ENCODE data around the gene ITFG2.
"Not testable (repeated sequence)": the region's sequence is repeated elsewhere in the genome, so short reads cannot be mapped to it uniquely, and the experiment has no call there.

The ITFG2 gene

DNA sequence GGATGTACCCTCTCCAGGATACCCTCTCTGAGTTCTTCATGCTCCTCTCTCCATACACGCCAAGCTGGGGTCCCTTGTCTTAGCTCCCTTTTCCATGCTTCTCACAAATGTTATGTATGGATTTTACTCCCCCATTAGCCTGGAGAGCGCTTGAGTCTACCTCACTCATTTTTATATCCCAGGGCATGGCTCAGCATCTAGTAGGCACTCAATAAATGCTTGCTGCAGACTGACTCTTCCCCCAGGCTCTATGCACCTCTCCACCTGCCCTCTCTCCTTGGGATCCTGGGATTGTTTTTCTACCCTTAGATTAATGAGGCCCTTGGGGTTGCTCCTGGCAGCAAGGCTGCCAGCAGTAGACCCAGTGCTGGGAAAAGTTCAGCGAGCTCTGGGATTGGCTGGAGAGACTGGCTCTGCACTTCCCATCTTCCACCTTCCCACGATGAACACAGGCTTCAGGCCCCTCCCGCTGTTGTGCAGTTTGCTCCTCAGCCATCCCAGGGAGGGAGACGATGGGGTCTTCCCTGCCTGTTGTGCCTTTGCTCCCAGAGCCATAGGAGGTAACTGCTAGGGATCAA, 20.2 kb downstream of the ITFG2 start:
- no peak for DNase-seq

DNA sequence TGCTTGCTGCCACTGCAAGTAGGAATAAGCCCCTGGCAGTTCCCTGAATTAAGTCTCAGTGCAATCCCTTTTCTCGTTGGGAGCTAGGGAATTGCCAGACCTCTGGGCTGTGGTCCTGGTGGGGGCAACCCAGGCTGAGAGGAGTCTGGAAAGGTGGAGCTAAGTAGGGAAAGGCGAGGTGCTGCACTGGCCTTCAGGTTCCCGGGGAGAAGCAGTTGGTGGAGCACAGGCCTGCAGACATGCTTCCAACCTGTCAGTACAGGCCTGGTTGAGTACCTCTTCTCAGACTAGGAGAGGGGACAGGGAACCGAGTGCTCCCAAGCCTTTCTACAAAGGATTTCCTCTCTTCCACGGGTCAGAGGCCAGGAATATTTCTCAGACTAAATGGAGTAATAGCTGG, 20.9 kb downstream of the ITFG2 start:
- no peak for DNase-seq

DNA sequence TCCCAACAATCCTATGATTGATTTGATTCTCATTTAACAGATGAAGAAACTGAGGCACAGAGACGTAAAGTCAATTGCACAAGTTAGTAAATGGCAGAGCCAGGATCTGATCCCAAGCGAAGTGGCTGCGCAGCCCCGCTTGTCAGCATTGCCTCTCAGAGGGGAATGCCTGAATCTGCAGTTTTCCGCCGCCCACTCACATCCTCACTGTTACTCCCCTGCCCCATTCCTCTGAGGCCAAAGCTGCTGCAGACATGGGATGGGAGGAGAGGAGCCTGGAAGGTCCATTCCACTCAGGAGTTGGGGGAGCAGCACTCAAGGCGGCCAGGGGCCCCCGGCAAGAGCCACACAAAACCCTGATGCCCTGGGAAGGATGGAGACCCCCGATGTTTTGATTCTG, 21.3 kb downstream of the ITFG2 start:
- no peak for DNase-seq

DNA sequence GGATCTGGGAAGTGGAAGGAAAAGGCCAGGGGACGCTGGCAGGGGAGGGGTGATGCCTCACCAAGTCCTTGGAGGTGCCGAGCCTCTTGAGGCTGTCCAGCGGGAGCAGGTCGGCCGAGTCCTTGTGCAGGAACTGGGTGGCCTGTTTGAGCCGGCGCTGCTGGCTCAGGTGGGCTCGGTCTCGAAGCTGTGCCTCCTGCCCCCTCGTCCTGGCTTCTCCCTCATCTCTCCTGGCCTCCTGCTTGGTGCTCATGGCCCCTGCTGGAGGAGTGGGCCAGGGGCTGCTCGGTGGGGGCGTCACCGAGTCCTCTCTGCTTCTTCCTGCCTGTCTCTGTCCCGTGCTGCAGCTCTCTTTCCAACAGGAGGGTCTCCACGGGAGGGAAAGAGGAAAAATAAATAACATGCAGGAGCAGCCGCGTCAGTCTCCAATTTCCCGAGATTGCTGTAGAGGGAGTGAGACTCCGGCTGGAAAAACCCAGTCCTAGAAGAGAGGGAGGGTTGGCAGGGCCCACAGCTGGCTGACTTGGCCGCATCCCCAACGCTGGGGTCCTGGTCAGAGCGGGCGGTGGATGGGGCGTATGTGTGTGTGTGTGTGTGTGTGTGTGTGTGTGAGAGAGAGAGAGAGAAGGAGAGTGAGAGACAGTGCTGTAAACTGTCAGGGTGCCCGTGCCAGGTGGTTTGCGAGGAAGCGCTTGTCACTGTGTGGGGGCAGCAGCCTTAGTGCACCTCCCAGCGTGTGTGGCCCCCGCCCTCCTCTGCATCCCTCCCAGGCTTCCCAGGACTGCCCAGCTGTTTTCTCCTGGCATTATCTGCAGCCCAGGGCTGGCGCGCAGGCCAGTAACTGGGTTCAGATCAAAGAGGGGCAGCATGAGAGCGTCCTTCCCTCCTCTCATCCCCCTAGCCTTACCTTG, 22.4 kb downstream of the ITFG2 start, which contains the start of gene NRIP2:
NRIP2 (minus strand) TSS at position 455 of the 911 bp plus-strand sequence; CDS start at position 403, 52 bp downstream.
- no peak for DNase-seq

DNA sequence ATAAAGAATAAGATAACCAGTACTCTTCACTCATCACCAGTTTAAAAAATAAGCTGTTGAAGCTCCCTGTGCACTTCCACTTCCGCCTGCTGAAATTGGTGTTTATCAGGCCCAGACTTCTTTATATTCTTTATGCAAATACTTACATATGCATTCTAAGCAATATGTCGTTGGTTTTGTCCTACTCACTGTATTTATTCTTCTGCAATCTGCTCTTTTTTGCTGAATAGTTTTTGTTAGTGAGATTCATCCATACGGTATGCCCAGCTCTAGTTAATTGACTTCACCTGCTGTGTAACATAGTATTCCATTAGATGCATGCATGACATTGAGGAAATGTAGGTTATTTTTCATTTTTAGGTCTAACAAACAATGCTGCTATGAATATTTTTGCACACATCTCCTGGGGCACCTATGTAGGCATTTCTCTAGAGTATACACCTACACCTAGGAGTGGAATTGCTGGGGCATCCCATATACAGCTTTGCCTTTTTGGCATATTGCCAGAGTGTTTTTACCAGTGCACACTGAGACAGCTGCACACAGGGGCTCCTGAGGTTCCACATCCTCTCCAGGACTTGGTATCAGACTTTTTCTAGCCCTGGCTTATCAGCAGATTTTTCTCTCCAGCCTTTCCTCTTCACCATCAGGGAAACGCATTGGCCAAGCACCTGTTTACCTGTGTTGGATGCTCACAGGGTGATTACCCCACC, 23.4 kb downstream of the ITFG2 start:
- no peak for DNase-seq

DNA sequence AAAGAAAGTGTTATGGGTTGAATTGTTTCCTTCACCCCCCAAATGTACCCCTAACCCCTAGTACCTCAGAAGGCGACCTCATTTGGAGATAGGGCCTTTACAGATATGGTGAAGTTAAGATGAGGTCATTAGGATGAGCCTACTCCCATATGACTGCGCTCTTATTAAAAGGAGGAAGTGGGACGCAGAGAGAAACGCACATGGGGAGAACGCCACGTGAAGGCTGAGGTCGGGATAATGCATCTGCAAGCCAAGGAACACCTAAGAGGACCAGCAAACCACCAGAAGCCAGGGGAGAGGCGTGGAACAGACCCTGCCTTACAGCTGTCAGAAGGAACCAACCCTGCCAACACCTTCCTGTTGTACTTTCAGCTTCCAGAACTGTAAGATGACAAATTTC, 24.1 kb downstream of the ITFG2 start:
- DNase-seq = peak; percentile 65

DNA sequence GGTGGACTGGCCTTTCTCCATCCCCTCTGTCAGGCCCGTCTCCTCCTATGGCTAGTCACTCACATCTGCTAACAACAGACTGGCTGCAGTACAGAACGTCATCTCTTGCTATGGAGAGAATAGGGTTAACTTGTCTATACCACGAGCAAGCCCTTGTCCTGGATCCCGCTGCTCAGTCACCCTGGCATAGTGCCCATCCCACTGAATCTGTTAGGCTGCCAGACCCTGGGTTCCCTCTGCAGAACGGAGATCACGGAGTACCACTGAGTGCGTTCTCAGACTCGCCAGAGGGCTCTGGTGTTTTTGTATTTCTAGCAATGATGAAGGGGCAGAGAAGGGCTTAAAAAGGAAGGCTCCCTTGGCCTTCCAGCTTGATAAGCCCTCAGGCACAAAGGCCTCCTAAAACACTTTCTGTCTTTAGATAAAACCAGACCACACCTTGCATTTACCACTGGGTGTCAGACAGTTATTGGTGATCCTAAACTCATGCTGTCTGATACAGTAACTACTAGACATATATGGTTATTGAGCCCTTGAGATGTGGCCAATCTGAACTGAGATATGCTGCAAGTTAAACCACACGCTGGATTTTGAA, 28.7 kb downstream of the ITFG2 start:
- no peak for DNase-seq

DNA sequence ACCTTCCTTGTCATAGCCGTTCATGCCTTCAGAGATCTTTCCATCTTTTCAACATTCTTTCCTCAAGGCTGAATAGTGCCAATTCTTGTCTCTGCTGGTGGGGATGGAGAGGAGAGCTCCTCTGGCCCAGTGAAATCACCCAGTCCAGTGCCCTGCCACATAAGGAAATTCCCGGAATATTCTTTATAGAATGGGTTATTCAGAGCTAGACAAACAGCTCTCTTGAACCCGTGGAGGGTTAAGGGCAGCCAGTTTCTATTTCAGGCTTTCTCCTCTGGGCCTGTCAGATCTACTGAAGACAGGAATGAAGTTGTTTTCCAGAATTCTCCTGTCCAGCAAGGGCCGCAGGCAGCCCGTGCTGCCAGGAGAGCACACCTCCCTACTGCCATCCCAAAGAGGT, 30.5 kb downstream of the ITFG2 start:
- DNase-seq = no peak

DNA sequence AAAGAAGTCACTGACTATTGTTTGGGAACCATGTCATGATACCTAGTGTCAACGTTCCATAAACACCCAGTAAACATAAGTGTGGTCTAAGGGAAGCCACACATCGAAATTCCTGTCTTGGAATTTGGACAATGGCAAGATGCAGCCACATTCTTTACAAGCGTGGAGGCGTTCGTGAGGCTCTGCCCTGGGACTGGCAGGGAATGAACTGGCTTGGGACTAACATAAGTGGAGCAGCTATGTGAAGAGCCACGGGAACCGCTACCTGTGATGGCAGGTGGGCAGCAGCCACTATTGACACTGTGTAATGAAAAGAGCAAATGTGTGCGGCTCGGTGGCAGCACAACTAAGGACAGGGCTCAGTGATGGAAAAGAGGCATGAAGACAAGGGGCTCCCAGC, 32.3 kb downstream of the ITFG2 start:
- DNase-seq = no peak

DNA sequence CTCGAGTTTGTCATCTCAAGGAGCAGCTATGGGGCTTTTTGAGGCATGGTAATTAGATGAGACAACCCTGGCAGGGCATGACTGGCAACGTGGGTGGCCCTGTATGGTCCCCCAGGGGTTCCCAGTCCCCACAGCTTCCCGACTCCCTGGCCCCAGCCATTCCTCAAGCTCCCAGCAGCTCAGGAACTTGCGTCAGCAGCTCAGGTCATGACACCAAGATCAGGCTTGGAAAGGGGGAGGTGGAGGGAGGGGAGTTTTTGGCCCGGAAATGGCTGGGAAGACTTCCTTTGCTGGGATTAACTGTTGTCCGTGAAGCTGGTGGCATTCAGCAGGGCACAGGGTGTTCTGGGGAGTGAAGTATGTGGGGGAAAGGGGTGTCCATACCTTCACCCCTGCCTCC, 32.8 kb downstream of the ITFG2 start:
- DNase-seq = no peak

DNA sequence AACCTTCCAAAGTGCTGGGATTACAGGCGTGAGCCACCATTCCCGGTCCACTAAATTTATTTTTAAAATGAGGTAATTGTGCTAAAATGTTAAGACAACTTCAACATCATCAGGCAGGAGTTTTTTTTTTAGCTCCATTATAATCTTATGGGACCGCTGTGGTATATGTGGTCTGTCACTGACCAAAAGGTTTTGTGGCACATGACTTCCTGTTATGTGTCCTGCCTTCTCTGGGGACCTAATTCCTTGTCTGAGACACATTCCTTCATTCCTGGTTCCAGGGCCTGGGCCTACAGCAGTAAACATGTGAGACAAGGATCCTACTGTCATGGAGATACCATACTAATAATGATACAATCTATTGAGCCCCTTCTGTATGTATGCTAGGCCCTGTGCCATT, 39.5 kb downstream of the ITFG2 start:
- DNase-seq = no peak

DNA sequence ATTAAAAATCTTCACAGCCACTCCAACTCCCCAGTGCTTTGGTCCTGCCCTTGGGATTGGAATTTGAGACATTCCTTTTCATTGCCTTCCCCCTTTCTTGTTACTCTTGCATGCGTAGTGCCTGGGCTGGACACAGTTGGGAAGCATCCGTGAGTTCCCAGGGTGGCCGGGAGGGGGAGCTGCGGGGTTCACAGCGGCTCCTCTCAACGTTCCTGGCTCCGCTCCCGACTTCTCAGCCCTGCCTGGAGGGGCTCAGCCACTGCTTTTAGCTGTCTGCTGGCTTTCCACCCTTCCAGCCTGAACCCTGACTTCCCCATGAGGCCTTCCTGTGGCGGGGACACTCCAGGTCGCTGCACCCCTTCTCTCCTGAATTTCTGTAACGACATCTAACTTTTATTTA, 41.2 kb downstream of the ITFG2 start:
- peak; percentile 73 for DNase-seq

DNA sequence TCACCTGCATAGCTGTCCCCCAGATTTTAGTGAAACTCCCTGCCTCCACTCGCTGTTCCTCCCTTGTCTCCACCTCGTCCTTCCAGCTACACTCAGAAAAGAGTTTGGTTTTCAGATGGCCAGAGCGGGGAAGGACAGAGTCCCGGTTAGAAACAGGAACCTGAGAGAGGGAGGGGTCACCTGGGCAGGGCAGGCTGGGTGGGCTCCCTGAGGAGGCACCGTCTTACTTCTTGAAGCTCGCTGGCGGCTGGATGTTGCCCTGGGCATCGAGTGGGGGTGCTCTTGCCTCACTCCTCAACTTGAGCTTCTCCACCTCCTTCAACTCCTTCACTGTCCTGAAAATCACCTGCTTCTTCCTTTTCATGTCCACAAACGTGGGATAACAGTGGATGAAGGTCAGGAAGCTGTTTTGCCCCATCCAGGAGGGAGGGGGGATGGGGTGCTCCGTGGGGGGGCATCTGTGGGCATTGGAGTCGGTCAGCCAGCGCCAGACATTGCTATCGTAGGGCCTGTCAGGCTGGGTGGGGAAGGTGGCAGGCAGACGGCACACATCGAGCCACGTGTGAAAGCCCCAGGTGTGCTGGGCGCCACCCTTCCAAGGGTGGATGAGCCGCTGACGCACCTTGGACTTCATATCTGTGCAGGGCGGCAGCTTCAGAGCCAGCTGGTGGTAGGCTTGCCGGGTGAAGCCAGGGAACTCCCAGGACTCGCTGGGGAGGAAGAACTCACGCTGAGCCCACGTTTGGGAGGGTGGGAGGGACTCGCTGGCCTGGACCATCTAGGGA, 42.4 kb downstream of the ITFG2 start:
- DNase-seq = no peak

DNA sequence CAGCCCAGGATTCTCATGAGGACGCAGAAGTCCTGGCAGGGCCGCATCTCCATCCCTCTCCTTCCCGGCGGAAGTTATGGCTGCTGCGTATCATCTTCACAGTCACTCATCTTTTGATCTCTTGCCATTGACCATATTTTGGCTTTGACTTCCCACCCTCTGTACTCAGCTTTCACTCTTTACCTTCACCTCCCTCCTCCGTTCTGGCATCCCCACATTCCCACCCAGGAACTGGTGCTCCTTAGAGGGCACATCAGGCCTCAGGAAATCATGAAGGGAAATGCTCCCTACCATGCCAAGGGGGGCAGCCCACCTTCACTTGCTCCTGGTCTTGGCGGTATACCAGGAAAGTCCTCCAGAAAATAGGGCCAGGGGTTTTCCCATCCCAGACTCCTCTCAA, 43.1 kb downstream of the ITFG2 start:
- no peak for DNase-seq

DNA sequence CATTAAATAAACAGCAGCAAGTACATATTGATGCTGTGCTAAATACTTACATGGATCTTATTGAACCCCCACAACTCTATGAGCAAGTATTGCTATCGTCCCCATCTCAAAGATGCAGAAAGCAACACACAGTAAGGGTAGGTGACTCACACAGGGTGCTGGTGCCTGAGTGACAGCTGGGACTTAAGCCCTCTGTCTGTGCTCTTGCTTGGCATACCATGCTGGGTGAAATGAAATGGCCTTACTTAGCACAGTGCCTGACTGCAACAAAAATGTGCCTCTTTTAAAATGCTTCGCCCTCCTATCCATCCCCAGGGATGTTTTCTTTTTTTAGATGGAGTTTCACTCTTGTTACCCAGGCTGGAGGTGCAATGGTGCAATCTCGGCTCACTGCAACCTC, 43.6 kb downstream of the ITFG2 start:
- no peak for DNase-seq

DNA sequence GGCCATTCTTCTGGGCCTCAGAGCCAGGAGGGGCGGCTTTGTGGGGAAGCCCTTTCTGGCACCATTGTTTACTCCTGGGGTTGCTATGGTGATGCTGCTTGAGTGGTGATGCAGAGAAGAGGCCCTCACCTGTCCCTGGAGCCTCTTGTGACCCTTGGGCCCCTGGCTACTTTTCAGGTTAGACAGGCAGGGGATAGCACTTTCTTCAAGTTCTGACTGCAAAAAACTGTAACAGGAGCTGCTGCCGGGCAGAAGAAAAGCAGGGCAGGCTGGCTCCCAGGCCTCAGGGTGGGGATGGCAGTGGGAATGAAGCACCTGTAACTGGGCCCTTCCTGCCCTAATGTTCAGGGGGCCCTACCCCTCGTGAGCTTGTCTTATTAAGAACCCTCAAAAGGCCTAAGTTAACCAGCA, 44.6 kb downstream of the ITFG2 start, which contains the start of gene TEX52:
TEX52 (minus strand) TSS at position 19 of the 411 bp plus-strand sequence; CDS start at position 6, 13 bp downstream.
- DNase-seq = no peak

DNA sequence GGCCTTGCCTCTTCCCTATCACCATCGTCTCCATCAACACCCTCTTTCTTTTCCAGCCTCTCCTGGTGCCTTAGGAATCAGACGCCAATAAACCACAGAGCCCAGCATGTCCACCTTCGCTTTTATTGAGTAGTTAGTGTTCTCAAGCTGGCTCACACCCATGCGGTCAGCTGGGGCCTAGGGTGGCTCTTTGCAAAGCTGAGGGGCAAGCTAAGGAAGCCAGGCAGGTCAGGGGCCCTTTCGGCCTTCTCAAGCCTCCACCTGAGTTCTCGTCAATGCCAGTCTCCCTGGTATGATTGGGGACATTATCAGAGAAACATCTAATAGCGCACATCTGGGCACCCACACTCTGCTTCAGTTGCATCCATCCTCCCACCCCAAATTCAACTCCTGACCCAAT, 45.1 kb downstream of the ITFG2 start:
- DNase-seq = no peak

DNA sequence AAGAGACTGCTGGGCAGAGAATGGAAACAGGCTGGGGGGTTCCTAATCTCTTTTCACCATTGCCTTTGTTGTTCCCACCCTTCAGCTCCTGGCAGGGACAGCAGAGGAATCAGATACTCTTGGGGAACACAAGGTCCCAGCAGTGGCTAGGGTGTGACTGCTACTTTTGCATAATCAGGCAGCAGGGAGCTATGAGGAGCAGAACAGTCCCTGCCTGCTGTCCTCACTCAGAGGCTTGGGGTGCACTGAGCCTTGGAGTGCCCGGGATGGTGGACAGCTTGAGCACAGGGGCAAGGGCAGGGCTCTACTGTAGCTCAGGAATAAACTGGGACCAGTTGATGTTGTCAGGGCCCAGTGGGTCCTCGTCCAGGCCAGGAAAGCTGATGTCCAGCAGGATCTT, 45.9 kb downstream of the ITFG2 start:
- DNase-seq = no peak

DNA sequence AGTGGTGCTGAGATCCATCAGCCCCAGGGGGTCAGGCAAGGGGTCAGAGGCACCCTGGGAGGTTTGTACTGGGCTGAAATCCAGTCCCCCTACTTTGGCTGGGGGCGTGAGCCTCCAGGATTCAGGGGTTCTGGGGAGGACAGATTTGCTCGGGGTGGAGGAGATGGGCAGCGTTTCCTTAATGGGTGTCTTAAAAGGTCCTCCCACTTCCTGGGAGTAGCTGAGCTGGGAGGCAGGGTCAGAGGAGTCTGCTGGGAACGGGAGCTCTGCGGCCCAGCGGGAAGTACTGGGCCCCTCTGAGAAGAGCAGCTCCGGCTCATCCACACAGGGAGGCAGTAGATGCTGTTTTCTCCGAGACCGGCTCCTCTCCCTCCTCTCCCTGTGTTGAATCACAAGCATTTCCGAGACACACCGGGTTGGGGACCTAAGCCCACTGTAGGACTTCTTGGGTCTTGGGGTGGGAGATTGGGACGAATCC, 46.5 kb downstream of the ITFG2 start:
- no peak for DNase-seq

DNA sequence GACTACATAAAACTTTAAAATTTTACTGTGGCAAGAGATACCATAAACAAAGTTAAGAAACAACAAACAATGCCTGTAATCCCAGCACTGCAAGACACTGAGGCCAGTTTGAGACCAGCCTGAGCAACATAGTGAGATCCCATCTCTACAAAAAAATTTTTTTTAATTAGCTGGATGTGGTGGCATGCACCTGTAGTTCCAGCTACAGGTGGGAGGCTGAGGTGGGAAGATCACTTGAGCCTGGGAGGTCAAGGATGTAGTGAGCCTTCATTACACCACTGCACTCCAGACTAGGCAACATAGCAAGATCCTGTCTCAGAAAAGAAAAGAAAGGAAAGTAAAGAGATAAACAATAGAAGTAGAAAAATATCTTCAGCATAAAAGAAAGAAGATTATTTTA, 47.7 kb downstream of the ITFG2 start:
- no peak for DNase-seq

DNA sequence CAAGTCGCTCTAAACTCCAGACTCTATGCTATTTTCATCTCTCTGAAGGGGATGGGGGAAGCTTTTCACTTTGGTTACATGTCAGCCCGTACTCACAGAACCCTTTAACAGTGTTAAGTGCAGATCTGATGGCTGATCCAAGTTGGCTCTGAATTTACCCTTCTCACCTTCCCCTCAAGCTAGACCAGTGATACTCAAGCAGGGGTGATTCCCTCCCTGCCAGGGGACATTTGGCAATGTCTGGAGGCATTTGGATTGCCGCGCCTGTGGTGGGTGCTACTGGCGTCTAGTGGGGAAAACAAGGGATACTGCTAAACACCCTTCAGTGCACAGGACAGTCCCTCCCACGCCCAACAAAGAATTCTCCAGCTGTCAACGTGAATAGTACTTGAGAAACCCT, 50.4 kb downstream of the ITFG2 start:
- no peak for DNase-seq

DNA sequence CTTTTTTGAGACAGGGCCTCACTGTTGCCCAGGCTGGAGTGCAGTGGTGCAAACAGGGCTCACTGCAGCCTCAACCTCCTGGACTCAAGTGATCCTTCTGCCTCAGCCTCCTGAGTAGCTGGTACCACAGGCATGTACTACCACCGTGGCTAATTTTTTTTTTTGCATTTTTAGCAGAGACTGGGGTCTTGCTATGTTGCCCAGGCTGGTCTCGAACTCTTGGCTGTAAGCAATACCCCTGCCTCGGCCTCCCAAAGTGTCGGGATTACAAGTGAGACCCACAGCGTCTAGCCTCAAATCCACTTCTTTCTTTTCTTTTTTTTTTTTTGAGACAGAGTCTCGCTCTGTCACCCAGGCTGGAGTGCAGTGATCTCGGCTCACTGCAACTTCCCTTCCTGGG, 50.9 kb downstream of the ITFG2 start:
- not testable (repeated sequence) for DNase-seq
